Dermis microvascular lymphatic vessel endothelial cell (primary cell): ENCODE results near the gene VIM. TPM values are rescaled to one million over a fixed set of nuclear protein-coding genes. Genes with fewer than 3 reads are reported as not detected.
A peak's percentile ranks its signal among the peaks of the same experiment; 100 is the strongest.
"Not testable (repeated sequence)": the region's sequence is repeated elsewhere in the genome, so short reads cannot be mapped to it uniquely, and the experiment has no call there.

Source experiments
- DNase-seq, 2 donors: peaks; one replicate each; pipeline versions ENCODE4 v3.0.0 to v3.0.0-alpha.2; 2010; ENCODE audit warnings: low read depth in 2 of 2
- total RNA-seq: library from RNA; depleted of rRNA; stranded (reverse); fragments of >200 nt; gene quantifications from 2 replicates; pipeline ENCODE4 v1.2.1, GENCODE V29; 2014

The VIM gene
- total RNA-seq, 1 donor from 2014 or later, result 4,197 TPM

GRCh38 chr10:17232276-17232960, 4.4 kb downstream of the VIM start:
- no peak for DNase-seq

- peak in 1 of 2 donors; percentile 52 for DNase-seq
Observed at GRCh38 chr10:17233286-17233991, 5.4 kb downstream of the VIM start.

GRCh38 chr10:17234431-17234945, 6.4 kb downstream of the VIM start:
- DNase-seq, result no peak

- peak in 1 of 2 donors; percentile 32 for DNase-seq
Observed at GRCh38 chr10:17235136-17235535, 7.1 kb downstream of the VIM start.

GRCh38 chr10:17236468-17237148, 8.6 kb downstream of the VIM start:
- no peak for DNase-seq

GRCh38 chr10:17237149-17237527, 9.1 kb downstream of the VIM start:
- no peak for DNase-seq

- peak in 1 of 2 donors; percentile 72 for DNase-seq
Observed at GRCh38 chr10:17237915-17238444, 9.9 kb downstream of the VIM start.

- DNase-seq, result peak; percentile 75 to 85
Observed at GRCh38 chr10:17238445-17239291, 10.6 kb downstream of the VIM start.

GRCh38 chr10:17239345-17240085, 11.5 kb downstream of the VIM start:
- DNase-seq, result peak in 1 of 2 donors; percentile 21

- peak in 1 of 2 donors; percentile 15 for DNase-seq
Observed at GRCh38 chr10:17240096-17240495, 12.1 kb downstream of the VIM start.

GRCh38 chr10:17240616-17241015, 12.6 kb downstream of the VIM start:
- DNase-seq, result peak in 1 of 2 donors; percentile 16

- DNase-seq, result no peak
Observed at GRCh38 chr10:17241611-17242333, 13.7 kb downstream of the VIM start.

- peak in 1 of 2 donors; percentile 77 for DNase-seq
Observed at GRCh38 chr10:17244700-17245365, 16.8 kb downstream of the VIM start.

- peak in 1 of 2 donors; percentile 17 for DNase-seq
Observed at GRCh38 chr10:17247210-17247609, 19.2 kb downstream of the VIM start.

- no peak for DNase-seq
Observed at GRCh38 chr10:17248964-17249363, 20.9 kb downstream of the VIM start.

GRCh38 chr10:17249820-17250219, 21.8 kb downstream of the VIM start:
- DNase-seq, result peak in 1 of 2 donors; percentile 66

GRCh38 chr10:17250736-17251135, 22.7 kb downstream of the VIM start:
- DNase-seq, result peak in 1 of 2 donors; percentile 25

- DNase-seq, result not testable (repeated sequence)
Observed at GRCh38 chr10:17254543-17255050, 26.6 kb downstream of the VIM start.

GRCh38 chr10:17255512-17255911, 27.5 kb downstream of the VIM start:
- DNase-seq, result no peak
